HepG2 (cell line): ENCODE results near the gene TPTE2. TPM values are rescaled to one million over a fixed set of nuclear protein-coding genes. Genes with fewer than 3 reads are reported as not detected.

Source experiments
- ARID3A ChIP-seq: IDR thresholded peaks from 2 replicates; pipeline ENCODE4 v1.6.1; 2012; ENCODE audit warnings: low read depth, low read length, improper control_type of control experiment
- ATF7-NPFF ChIP-seq: sonication (generic); formaldehyde crosslinking; IDR thresholded peaks from 2 replicates; pipeline ENCODE4 v1.8.1; 2023; ENCODE audit warnings: mild to moderate bottlenecking, low read depth, missing genetic modification reagents, moderate library complexity
- CBFB ChIP-seq: sonication (generic); formaldehyde crosslinking; IDR thresholded peaks from 2 replicates; pipeline ENCODE4 v1.4.0; 2020; ENCODE audit warnings: missing genetic modification reagents
- CCAR2 ChIP-seq: fragments of 200-400 bp; formaldehyde crosslinking; optimal IDR thresholded peaks from 2 replicates; pipeline ENCODE3; 2018; ENCODE audit warnings: low read depth, mild to moderate bottlenecking, low read length, moderate library complexity
- CENPX ChIP-seq: sonication (generic); formaldehyde crosslinking; IDR thresholded peaks from 2 replicates; pipeline ENCODE4 v1.9.0; 2021; ENCODE audit warnings: mild to moderate bottlenecking, missing genetic modification reagents, moderate library complexity
- FLYWCH1 ChIP-seq: sonication (generic); formaldehyde crosslinking; IDR thresholded peaks from 2 replicates; pipeline ENCODE4 v1.8.1; 2023; ENCODE audit warnings: mild to moderate bottlenecking, missing genetic modification reagents
- FOXA3 ChIP-seq: IDR thresholded peaks from 2 replicates; pipeline ENCODE4 v1.6.1; 2016; ENCODE audit warnings: missing genetic modification reagents, missing compliant biosample characterization
- HCFC1 ChIP-seq: fragments of 150-350 bp; IDR thresholded peaks from 2 replicates; pipeline ENCODE4 v1.6.1; 2014; ENCODE audit warnings: low read depth, low read length
- JUN ChIP-seq: sonication (generic); formaldehyde crosslinking; IDR thresholded peaks from 2 replicates; pipeline ENCODE4 v1.4.0; 2020; ENCODE audit warnings: mild to moderate bottlenecking, missing genetic modification reagents
- KLF6 ChIP-seq: IDR thresholded peaks from 2 replicates; pipeline ENCODE4 v1.8.0; 2016; ENCODE audit warnings: missing biosample characterization, missing genetic modification reagents
- MEIS1 ChIP-seq: sonication (generic); formaldehyde crosslinking; IDR thresholded peaks from 2 replicates; pipeline ENCODE4 v1.9.0; 2021; ENCODE audit warnings: mild to moderate bottlenecking, missing genetic modification reagents, moderate library complexity, borderline replicate concordance
- MLLT10 ChIP-seq: sonication (generic); formaldehyde crosslinking; IDR thresholded peaks from 2 replicates; pipeline ENCODE4 v1.4.0; 2020; ENCODE audit warnings: missing genetic modification reagents
- NFATC3 ChIP-seq: sonication (generic); formaldehyde crosslinking; IDR thresholded peaks from 2 replicates; pipeline ENCODE4 v1.5.1; 2020; ENCODE audit warnings: mild to moderate bottlenecking, missing genetic modification reagents
- PCBP2 ChIP-seq: fragments of 200-400 bp; formaldehyde crosslinking; optimal IDR thresholded peaks from 2 replicates; pipeline ENCODE3; 2018; ENCODE audit warnings: low read length, low read depth; ENCODE audit not compliant: poor library complexity, severe bottlenecking
- POLR2A ChIP-seq, 2 experiments: IDR thresholded peaks; 2 replicates each; pipeline ENCODE4 v1.6.1; 2011; ENCODE audit warnings: low read depth in 2 of 2, low read length in 2 of 2, mild to moderate bottlenecking in 1 of 2, moderate library complexity in 1 of 2; ENCODE audit not compliant: insufficient read depth in 1 of 2
- RFXANK ChIP-seq: IDR thresholded peaks from 2 replicates; pipeline ENCODE4 v1.6.1; 2016
- RFXAP ChIP-seq: sonication (generic); formaldehyde crosslinking; IDR thresholded peaks from 2 replicates; pipeline ENCODE4 v1.4.0; 2020; ENCODE audit warnings: missing genetic modification reagents, borderline replicate concordance
- SNAPC2 ChIP-seq: sonication (generic); formaldehyde crosslinking; IDR thresholded peaks from 2 replicates; pipeline ENCODE4 v1.8.1; 2022; ENCODE audit warnings: mild to moderate bottlenecking, missing genetic modification reagents
- SYNCRIP ChIP-seq: fragments of 200-400 bp; formaldehyde crosslinking; IDR thresholded peaks from 2 replicates; pipeline ENCODE4 v1.6.1; 2018; ENCODE audit warnings: mild to moderate bottlenecking, low read depth, low read length; ENCODE audit not compliant: insufficient read depth
- TCF7 ChIP-seq: sonication (generic); IDR thresholded peaks from 2 replicates; pipeline ENCODE4 v1.6.1; 2016; ENCODE audit warnings: antibody characterized with exemption, low read depth
- ZBTB1 ChIP-seq: sonication (generic); formaldehyde crosslinking; IDR thresholded peaks from 2 replicates; pipeline ENCODE4 v1.4.0; 2020; ENCODE audit warnings: missing genetic modification reagents, borderline replicate concordance
- ZC3H4 ChIP-seq: sonication (generic); formaldehyde crosslinking; IDR thresholded peaks from 2 replicates; pipeline ENCODE4 v1.4.0; 2020; ENCODE audit warnings: missing genetic modification reagents, borderline replicate concordance
- ZNF17 ChIP-seq: sonication (generic); formaldehyde crosslinking; IDR thresholded peaks from 2 replicates; pipeline ENCODE4 v1.5.0; 2020; ENCODE audit warnings: mild to moderate bottlenecking, missing genetic modification reagents
- ZNF589 ChIP-seq: sonication (generic); formaldehyde crosslinking; conservative IDR thresholded peaks from 2 replicates; pipeline ENCODE4 v1.8.0; 2022; ENCODE audit warnings: mild to moderate bottlenecking, moderate library complexity, missing genetic modification reagents
- ZNF703 ChIP-seq: sonication (generic); formaldehyde crosslinking; IDR thresholded peaks from 2 replicates; pipeline ENCODE4 v1.5.1; 2020; ENCODE audit warnings: missing genetic modification reagents, mild to moderate bottlenecking, moderate library complexity, borderline replicate concordance
- ZNF740 ChIP-seq: sonication (generic); formaldehyde crosslinking; IDR thresholded peaks from 2 replicates; pipeline ENCODE4 v1.4.0; 2020; ENCODE audit warnings: missing genetic modification reagents
- polyA plus RNA-seq, 8 experiments: library from polyadenylated mRNA; depleted of rRNA in 3 of 8; stranded (reverse) in 7 of 8; unstranded in 1 of 8; fragments of >200 nt; fragmentation: Illumina TruSeq in 4 of 8; extraction: Trizol in 4 of 8; gene quantifications; 2 replicates each; pipeline versions ENCODE4 v1.2.1 to v1.2.3, GENCODE V29; 2011 to 2016; ENCODE audit warnings: low read depth in 4 of 8, missing spikeins in 1 of 8, mixed read lengths in 1 of 8; ENCODE audit not compliant: insufficient read depth in 1 of 8
- total RNA-seq, 5 experiments: library from RNA; depleted of rRNA; stranded (reverse); fragments of >200 nt; fragmentation: Illumina TruSeq; extraction: Trizol; gene quantifications; 2 replicates each; pipeline ENCODE4 v1.2.3, GENCODE V29; 2016; ENCODE audit warnings: low read depth in 1 of 5
- TF ChIP-seq, protein P1 (sequence below): sonication (generic); formaldehyde crosslinking; IDR thresholded peaks from 2 replicates; pipeline ENCODE4 v1.8.1; 2022; ENCODE audit warnings: low read depth, mild to moderate bottlenecking, missing genetic modification reagents
- TF ChIP-seq, protein P2 (sequence below): sonication (generic); formaldehyde crosslinking; conservative IDR thresholded peaks from 2 replicates; pipeline ENCODE4 v1.8.1; 2023; ENCODE audit warnings: missing genetic modification reagents

The TPTE2 gene
- total and polyA plus RNA-seq, 2 of the 13 experiments (the other 11 are each of a cell fraction or from before 2014, with no cell fraction given): 0.07 TPM; not detected in 1

- TF ChIP-seq, protein P1, sequence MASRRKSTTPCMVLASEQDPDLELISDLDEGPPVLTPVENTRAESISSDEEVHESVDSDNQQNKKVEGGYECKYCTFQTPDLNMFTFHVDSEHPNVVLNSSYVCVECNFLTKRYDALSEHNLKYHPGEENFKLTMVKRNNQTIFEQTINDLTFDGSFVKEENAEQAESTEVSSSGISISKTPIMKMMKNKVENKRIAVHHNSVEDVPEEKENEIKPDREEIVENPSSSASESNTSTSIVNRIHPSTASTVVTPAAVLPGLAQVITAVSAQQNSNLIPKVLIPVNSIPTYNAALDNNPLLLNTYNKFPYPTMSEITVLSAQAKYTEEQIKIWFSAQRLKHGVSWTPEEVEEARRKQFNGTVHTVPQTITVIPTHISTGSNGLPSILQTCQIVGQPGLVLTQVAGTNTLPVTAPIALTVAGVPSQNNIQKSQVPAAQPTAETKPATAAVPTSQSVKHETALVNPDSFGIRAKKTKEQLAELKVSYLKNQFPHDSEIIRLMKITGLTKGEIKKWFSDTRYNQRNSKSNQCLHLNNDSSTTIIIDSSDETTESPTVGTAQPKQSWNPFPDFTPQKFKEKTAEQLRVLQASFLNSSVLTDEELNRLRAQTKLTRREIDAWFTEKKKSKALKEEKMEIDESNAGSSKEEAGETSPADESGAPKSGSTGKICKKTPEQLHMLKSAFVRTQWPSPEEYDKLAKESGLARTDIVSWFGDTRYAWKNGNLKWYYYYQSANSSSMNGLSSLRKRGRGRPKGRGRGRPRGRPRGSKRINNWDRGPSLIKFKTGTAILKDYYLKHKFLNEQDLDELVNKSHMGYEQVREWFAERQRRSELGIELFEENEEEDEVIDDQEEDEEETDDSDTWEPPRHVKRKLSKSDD (CRISPR knock-in tag): no peak
- TF ChIP-seq JUN: peak; percentile 98
- TF ChIP-seq NFATC3 (CRISPR knock-in tag): no peak
- TF ChIP-seq RFXANK (CRISPR knock-in tag): 0 out of 2 replicates have a peak, but pooled peaks have one; percentile 36
- TF ChIP-seq HCFC1: no peak
- TF ChIP-seq MLLT10 (CRISPR knock-in tag): no peak
- TF ChIP-seq ARID3A: no peak
- TF ChIP-seq SYNCRIP: no peak
- TF ChIP-seq SNAPC2: peak; percentile 46; the same call in 1 of the 2 replicates
- TF ChIP-seq KLF6: 0 out of 2 replicates have a peak, but pooled peaks have one; percentile 34
- TF ChIP-seq, protein P2, sequence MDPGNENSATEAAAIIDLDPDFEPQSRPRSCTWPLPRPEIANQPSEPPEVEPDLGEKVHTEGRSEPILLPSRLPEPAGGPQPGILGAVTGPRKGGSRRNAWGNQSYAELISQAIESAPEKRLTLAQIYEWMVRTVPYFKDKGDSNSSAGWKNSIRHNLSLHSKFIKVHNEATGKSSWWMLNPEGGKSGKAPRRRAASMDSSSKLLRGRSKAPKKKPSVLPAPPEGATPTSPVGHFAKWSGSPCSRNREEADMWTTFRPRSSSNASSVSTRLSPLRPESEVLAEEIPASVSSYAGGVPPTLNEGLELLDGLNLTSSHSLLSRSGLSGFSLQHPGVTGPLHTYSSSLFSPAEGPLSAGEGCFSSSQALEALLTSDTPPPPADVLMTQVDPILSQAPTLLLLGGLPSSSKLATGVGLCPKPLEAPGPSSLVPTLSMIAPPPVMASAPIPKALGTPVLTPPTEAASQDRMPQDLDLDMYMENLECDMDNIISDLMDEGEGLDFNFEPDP (CRISPR knock-in tag): no peak
- TF ChIP-seq POLR2A (IDR thresholded peaks at IDR 0.05; ENCODE audit: insufficient read depth in 1 of 2, low read depth in 2 of 2, low read length in 2 of 2): no peak
- no peak for TF ChIP-seq ATF7-NPFF (CRISPR knock-in tag)
- no peak for TF ChIP-seq ZNF703
- TF ChIP-seq FLYWCH1 (CRISPR knock-in tag): no peak
- peak; percentile 97 for TF ChIP-seq FOXA3
- TF ChIP-seq MEIS1 (CRISPR knock-in tag): 0 out of 2 replicates have a peak, but pooled peaks have one; percentile 29
- TF ChIP-seq ZNF740: no peak
- TF ChIP-seq RFXAP: no peak
- TF ChIP-seq CENPX (CRISPR knock-in tag): no peak
- TF ChIP-seq TCF7: peak; percentile 98
- no peak for TF ChIP-seq PCBP2
- TF ChIP-seq ZBTB1: no peak
- no peak for TF ChIP-seq CCAR2
- no peak for TF ChIP-seq ZNF17 (CRISPR knock-in tag)
- TF ChIP-seq CBFB (CRISPR knock-in tag): no peak
- TF ChIP-seq ZC3H4 (CRISPR knock-in tag): no peak
- no peak for TF ChIP-seq ZNF589 (CRISPR knock-in tag)
Observed at GRCh38 chr13:19596960-19597361, 35.6 kb upstream of the TPTE2 start (continued).
